Lower leg skin (tissue), 3 donors: Measurements from ENCODE around the gene APBA1.

Source experiments
- POLR2A ChIP-seq, 2 donors: fragments of 450-650 bp; IDR thresholded peaks; one replicate each; pipeline ENCODE4 v1.6.1; 2016 to 2017; ENCODE audit warnings: antibody characterized with exemption in 2 of 2, mild to moderate bottlenecking in 1 of 2, moderate library complexity in 1 of 2
- TF ChIP-seq, protein P1 (sequence below), 3 donors: fragments of 450-650 bp; IDR thresholded peaks; one replicate each; pipeline ENCODE4 v1.5.1; 2016; ENCODE audit warnings: antibody characterized with exemption in 3 of 3, mild to moderate bottlenecking in 3 of 3, moderate library complexity in 2 of 3

DNA sequence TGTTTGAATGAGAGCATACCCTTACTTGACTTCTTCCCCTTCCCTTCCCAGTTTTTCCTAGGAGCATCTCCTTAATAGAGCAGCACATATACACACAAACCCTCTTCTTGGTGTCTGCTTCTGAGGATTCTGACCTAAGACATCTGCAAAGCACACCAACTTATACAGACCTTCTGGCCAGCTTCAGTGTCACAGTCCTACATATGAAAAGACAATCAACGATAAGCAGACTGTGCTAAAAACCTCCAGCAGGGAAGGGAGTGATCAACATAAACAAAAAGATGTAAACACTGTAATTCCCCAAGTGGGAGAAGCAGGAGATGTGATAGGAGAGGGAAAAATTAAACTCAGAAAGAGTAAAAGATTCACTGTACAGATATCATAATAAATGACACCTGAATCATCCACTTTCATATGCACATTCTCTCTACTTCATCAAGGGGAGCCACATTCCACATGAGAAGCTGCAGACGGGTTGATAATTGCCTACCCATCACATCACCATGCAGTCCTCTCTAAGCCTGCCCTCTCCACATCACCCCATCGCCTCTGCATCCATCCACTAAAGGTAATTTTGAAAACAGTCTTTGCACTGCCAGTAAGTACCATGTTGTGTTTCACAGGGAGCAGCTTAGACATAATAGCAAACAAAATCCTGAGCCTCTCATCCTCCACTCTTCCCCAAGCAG lies 13.0 kb downstream of the APBA1 start:
- TF ChIP-seq, protein P1, sequence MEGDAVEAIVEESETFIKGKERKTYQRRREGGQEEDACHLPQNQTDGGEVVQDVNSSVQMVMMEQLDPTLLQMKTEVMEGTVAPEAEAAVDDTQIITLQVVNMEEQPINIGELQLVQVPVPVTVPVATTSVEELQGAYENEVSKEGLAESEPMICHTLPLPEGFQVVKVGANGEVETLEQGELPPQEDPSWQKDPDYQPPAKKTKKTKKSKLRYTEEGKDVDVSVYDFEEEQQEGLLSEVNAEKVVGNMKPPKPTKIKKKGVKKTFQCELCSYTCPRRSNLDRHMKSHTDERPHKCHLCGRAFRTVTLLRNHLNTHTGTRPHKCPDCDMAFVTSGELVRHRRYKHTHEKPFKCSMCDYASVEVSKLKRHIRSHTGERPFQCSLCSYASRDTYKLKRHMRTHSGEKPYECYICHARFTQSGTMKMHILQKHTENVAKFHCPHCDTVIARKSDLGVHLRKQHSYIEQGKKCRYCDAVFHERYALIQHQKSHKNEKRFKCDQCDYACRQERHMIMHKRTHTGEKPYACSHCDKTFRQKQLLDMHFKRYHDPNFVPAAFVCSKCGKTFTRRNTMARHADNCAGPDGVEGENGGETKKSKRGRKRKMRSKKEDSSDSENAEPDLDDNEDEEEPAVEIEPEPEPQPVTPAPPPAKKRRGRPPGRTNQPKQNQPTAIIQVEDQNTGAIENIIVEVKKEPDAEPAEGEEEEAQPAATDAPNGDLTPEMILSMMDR (IDR thresholded peaks at IDR 0.05): no peak
- no peak for TF ChIP-seq POLR2A (IDR thresholded peaks at IDR 0.05)
